NCI-H2081 treated with DMSO at 0.1 percent for 48 hours (cell line): Measurements from ENCODE around the gene ARMH2.
"Not testable (repeated sequence)": the region's sequence is repeated elsewhere in the genome, so short reads cannot be mapped to it uniquely, and the experiment has no call there.

ENCODE experiments used
- DNase-seq: peaks from one replicate; lab custom pipeline; 2025; lab: John Stamatoyannopoulos, UW

ARMH2 gene

GRCh38 chr6:24818346-24818745 is 19.6 kb upstream of the ARMH2 start:
- DNase-seq = no peak

GRCh38 chr6:24809728-24810127 is 11.0 kb upstream of the ARMH2 start:
- DNase-seq = no peak

- no peak for DNase-seq
Observed at GRCh38 chr6:24807584-24807983, 8.9 kb upstream of the ARMH2 start.

GRCh38 chr6:24802271-24803059 is 3.7 kb upstream of the ARMH2 start:
- no peak for DNase-seq

- no peak for DNase-seq
Observed at GRCh38 chr6:24799541-24799915, 811 bp upstream of the ARMH2 start.

- DNase-seq = no peak
Observed at GRCh38 chr6:24797596-24798216, 1.0 kb downstream of the ARMH2 start.

GRCh38 chr6:24796616-24797290 is 2.0 kb downstream of the ARMH2 start:
- no peak for DNase-seq

- no peak for DNase-seq
Observed at GRCh38 chr6:24795106-24795505, 3.6 kb downstream of the ARMH2 start.

- no peak for DNase-seq
Observed at GRCh38 chr6:24788031-24788665, 10.6 kb downstream of the ARMH2 start.

- DNase-seq = no peak
Observed at GRCh38 chr6:24780206-24780605, 18.5 kb downstream of the ARMH2 start.

GRCh38 chr6:24779416-24780016 is 19.2 kb downstream of the ARMH2 start:
- DNase-seq = no peak

GRCh38 chr6:24778878-24779277 is 19.8 kb downstream of the ARMH2 start:
- no peak for DNase-seq

- no peak for DNase-seq
Observed at GRCh38 chr6:24778121-24778520, 20.6 kb downstream of the ARMH2 start.

GRCh38 chr6:24777227-24777626 is 21.5 kb downstream of the ARMH2 start:
- no peak for DNase-seq

- no peak for DNase-seq
Observed at GRCh38 chr6:24775520-24776058, 23.1 kb downstream of the ARMH2 start.

- peak; percentile 83 for DNase-seq
Observed at GRCh38 chr6:24774696-24775519, 23.8 kb downstream of the ARMH2 start, which contains the start of gene GMNN. TSS of gene GMNN (plus strand) at chr6:24774937. CDS start at chr6:24777247, 2,310 bp downstream.

- no peak for DNase-seq
Observed at GRCh38 chr6:24768361-24768760, 30.4 kb downstream of the ARMH2 start.

GRCh38 chr6:24766680-24767462 is 31.8 kb downstream of the ARMH2 start:
- DNase-seq = no peak

- not testable (repeated sequence) for DNase-seq
Observed at GRCh38 chr6:24765968-24766367, 32.7 kb downstream of the ARMH2 start.
